GM19043 (cell line): Measurements from ENCODE around the gene SMIM38.

Experiments used
- ATAC-seq: cut with Tn5 transposase; IDR thresholded peaks from one replicate; pipeline ENCODE4 v1.9.1; 2021; ENCODE audit warnings: low read depth; ENCODE audit not compliant: unreplicated experiment

Gene SMIM38

GRCh38 chr11:69174841-69175240, 19.1 kb downstream of the SMIM38 start:
- no peak for ATAC-seq

GRCh38 chr11:69178819-69179482, 23.2 kb downstream of the SMIM38 start:
- no peak for ATAC-seq

GRCh38 chr11:69180226-69180625, 24.5 kb downstream of the SMIM38 start:
- ATAC-seq, result no peak

- ATAC-seq, result no peak
These were observed 25.0 kb downstream of the SMIM38 start for GRCh38 chr11:69180726-69181125.

GRCh38 chr11:69183613-69184012, 27.9 kb downstream of the SMIM38 start:
- ATAC-seq, result no peak

- ATAC-seq, result no peak
These were observed 30.9 kb downstream of the SMIM38 start for GRCh38 chr11:69186316-69187260.

GRCh38 chr11:69187540-69188065, 31.9 kb downstream of the SMIM38 start:
- ATAC-seq, result no peak

GRCh38 chr11:69189059-69189458, 33.3 kb downstream of the SMIM38 start:
- ATAC-seq, result no peak

GRCh38 chr11:69190796-69191536, 35.2 kb downstream of the SMIM38 start:
- ATAC-seq, result no peak

GRCh38 chr11:69192301-69192721, 36.6 kb downstream of the SMIM38 start:
- ATAC-seq, result no peak

GRCh38 chr11:69193151-69193550, 37.4 kb downstream of the SMIM38 start:
- ATAC-seq, result no peak

- ATAC-seq, result no peak
These were observed 37.9 kb downstream of the SMIM38 start for GRCh38 chr11:69193629-69194028.

GRCh38 chr11:69194396-69194795, 38.7 kb downstream of the SMIM38 start:
- no peak for ATAC-seq

GRCh38 chr11:69194956-69195355, 39.2 kb downstream of the SMIM38 start:
- no peak for ATAC-seq

- no peak for ATAC-seq
These were observed 40.4 kb downstream of the SMIM38 start for GRCh38 chr11:69195824-69196782.

GRCh38 chr11:69196783-69197169, 41.0 kb downstream of the SMIM38 start:
- ATAC-seq, result no peak

GRCh38 chr11:69198891-69199582, 43.3 kb downstream of the SMIM38 start:
- no peak for ATAC-seq

GRCh38 chr11:69199583-69200315, 44.0 kb downstream of the SMIM38 start:
- no peak for ATAC-seq
